K562 (cell line): Measurements from ENCODE around the gene ARHGAP35. TPM values are rescaled to one million over a fixed set of nuclear protein-coding genes. Genes with fewer than 3 reads are reported as not detected.

Experiments
- BRD4 ChIP-seq: fragments of 200-600 bp; sonication (generic); IDR thresholded peaks from 2 replicates; pipeline ENCODE4 v1.6.1; 2017; ENCODE audit warnings: inconsistent platforms
- CEBPG ChIP-seq, 3 experiments: fragments of 200-800 bp in 1 of 3; sonication (Bioruptor generic) in 1 of 3; sonication (generic) in 1 of 3; formaldehyde crosslinking in 1 of 3; IDR thresholded peaks in 2 of 3; conservative IDR thresholded peaks in 1 of 3; 2 replicates each; pipeline versions ENCODE4 v1.6.1 to v1.8.0; 2016 to 2022; ENCODE audit warnings: missing compliant biosample characterization in 2 of 3, missing genetic modification characterization in 2 of 3, mild to moderate bottlenecking in 1 of 3, missing genetic modification reagents in 1 of 3
- CHD2 ChIP-seq: IDR thresholded peaks from 2 replicates; pipeline ENCODE4 v1.6.1; 2011; ENCODE audit warnings: low read depth, low read length
- CHD7 ChIP-seq: fragments of 200-600 bp; sonication (generic); IDR thresholded peaks from one replicate; pipeline ENCODE4 v1.6.1; 2012; ENCODE audit warnings: mild to moderate bottlenecking, low read depth, low read length, inconsistent platforms
- CREB1 ChIP-seq, 2 experiments: sonication (generic) in 1 of 2; formaldehyde crosslinking in 1 of 2; IDR thresholded peaks; 2 replicates each; pipeline versions ENCODE4 v1.6.1 to v1.8.0; 2012 to 2022; ENCODE audit warnings: inconsistent platforms in 1 of 2, mild to moderate bottlenecking in 1 of 2, missing genetic modification reagents in 1 of 2, moderate library complexity in 1 of 2
- DNMT1 ChIP-seq: fragments of 450-650 bp; IDR thresholded peaks from 2 replicates; pipeline ENCODE4 v1.6.1; 2016; ENCODE audit warnings: antibody characterized with exemption, mild to moderate bottlenecking
- ELK1 ChIP-seq: sonication (generic); formaldehyde crosslinking; IDR thresholded peaks from 2 replicates; pipeline ENCODE4 v1.8.1; 2022; ENCODE audit warnings: missing genetic modification reagents
- ETV1 ChIP-seq: fragments of 450-650 bp; conservative IDR thresholded peaks from 2 replicates; pipeline ENCODE4 v1.6.1; 2016; ENCODE audit warnings: missing genetic modification characterization, control low read depth, low read depth, missing compliant biosample characterization
- KLF10 ChIP-seq: fragments of 250-450 bp; sonication (Bioruptor Pico); IDR thresholded peaks from 2 replicates; pipeline ENCODE4 v1.6.1; 2021; ENCODE audit warnings: matching md5 sums
- MTA1 ChIP-seq: fragments of 450-650 bp; IDR thresholded peaks from 2 replicates; pipeline ENCODE4 v1.6.1; 2017; ENCODE audit warnings: borderline replicate concordance
- POLR3G ChIP-seq: IDR thresholded peaks from 2 replicates; pipeline ENCODE4 v1.6.1; 2011; ENCODE audit not compliant: insufficient read length, insufficient replicate concordance; ENCODE audit errors: extremely low read depth
- RBM17 ChIP-seq: fragments of 200-400 bp; formaldehyde crosslinking; IDR thresholded peaks from 2 replicates; pipeline ENCODE4 v1.6.1; 2017; ENCODE audit warnings: low read depth, mild to moderate bottlenecking, low read length, borderline replicate concordance
- SNIP1 ChIP-seq: fragments of 450-650 bp; IDR thresholded peaks from 2 replicates; pipeline ENCODE4 v1.7.1; 2017; ENCODE audit warnings: low read depth, mild to moderate bottlenecking
- ZBTB2 ChIP-seq: fragments of 450-650 bp; IDR thresholded peaks from 2 replicates; pipeline ENCODE4 v1.6.1; 2016; ENCODE audit warnings: antibody characterized with exemption
- polyA plus RNA-seq, 8 experiments: library from polyadenylated mRNA; depleted of rRNA in 4 of 8; stranded (reverse) in 5 of 8; unstranded in 3 of 8; fragments of >200 nt; fragmentation: Nextera tagmentation in 2 of 8; fragmentation: Illumina TruSeq in 1 of 8; extraction: Ambion mirVana in 2 of 8; extraction: Trizol in 1 of 8; gene quantifications; 2 replicates each; pipeline versions ENCODE4 v1.2.1 to v1.2.3, GENCODE V29; 2011 to 2014; ENCODE audit warnings: inconsistent platforms in 1 of 8, missing spikeins in 1 of 8
- total RNA-seq, 7 experiments: library from RNA; depleted of rRNA in 6 of 7; stranded (reverse); fragments of >200 nt in 6 of 7; fragmentation: Illumina TruSeq in 2 of 7; extraction: Trizol in 2 of 7; gene quantifications; 2 replicates each; pipeline versions ENCODE4 v1.2.1 to v1.2.3, GENCODE V29; 2011 to 2021; ENCODE audit warnings: low replicate concordance in 1 of 7

The ARHGAP35 gene
- total and polyA plus RNA-seq, 9 of the 15 experiments (the other 6 are each of a cell fraction or from before 2014, with no cell fraction given) = 0.27 to 26.4 (median 10.2) TPM

GRCh38 chr19:46903458-46903857 lies 42.7 kb downstream of the ARHGAP35 start (continued):
- TF ChIP-seq CHD7 (no peak), CEBPG (CRISPR knock-in tag; IDR thresholded peaks at IDR 0.05) (no peak), CEBPG (tag; conservative IDR thresholded peaks at IDR 0.05 in 1 of 2, IDR thresholded peaks at IDR 0.05 in 1 of 2) (no peak), CHD2 (no peak), DNMT1 (no peak), ZBTB2 (no peak), KLF10 (CRISPR knock-in tag) (no peak), ELK1 (CRISPR knock-in tag) (no peak), ETV1 (tag) (no peak), CREB1 (IDR thresholded peaks at IDR 0.05) (no peak), CREB1 (CRISPR knock-in tag; IDR thresholded peaks at IDR 0.05) (no peak), SNIP1 (no peak), BRD4 (no peak), MTA1 (peak; percentile 35; the same call in 1 of the 2 replicates), POLR3G (no peak), RBM17 (no peak)
